Neural cell (in vitro differentiated cells): ENCODE measurements around the gene PPP1R13B.

Source experiments
- EP300 ChIP-seq: fragments of 450-650 bp; conservative IDR thresholded peaks from 2 replicates; pipeline ENCODE4 v1.6.1; 2014; ENCODE audit warnings: antibody characterized with exemption, mild to moderate bottlenecking, moderate library complexity; ENCODE audit not compliant: poor library complexity, severe bottlenecking
- EZH2 ChIP-seq: fragments of 200-600, 300-800 bp; shearing (Covaris generic), sonication (generic); IDR thresholded peaks from 2 replicates; pipeline ENCODE4 v1.6.1; 2014; ENCODE audit warnings: antibody characterized with exemption, low read length, borderline replicate concordance, mild to moderate bottlenecking; ENCODE audit not compliant: insufficient read depth, poor library complexity, severe bottlenecking
- MXI1 ChIP-seq: fragments of 450-650 bp; conservative IDR thresholded peaks from 2 replicates; pipeline ENCODE4 v1.6.1; 2014; ENCODE audit warnings: antibody characterized with exemption, mild to moderate bottlenecking; ENCODE audit not compliant: poor library complexity, severe bottlenecking
- RAD21 ChIP-seq: fragments of 450-650 bp; conservative IDR thresholded peaks from 2 replicates; pipeline ENCODE4 v1.6.1; 2014; ENCODE audit warnings: antibody characterized with exemption, mild to moderate bottlenecking, moderate library complexity
- TF ChIP-seq, protein P1 (sequence below): fragments of 450-650 bp; IDR thresholded peaks from 2 replicates; pipeline ENCODE4 v1.5.1; 2014; ENCODE audit warnings: antibody characterized with exemption, mild to moderate bottlenecking, moderate library complexity; ENCODE audit not compliant: poor library complexity, severe bottlenecking
- TF ChIP-seq, protein P2 (sequence below): IDR thresholded peaks from 2 replicates; pipeline ENCODE4 v1.6.1; 2012; ENCODE audit warnings: borderline replicate concordance

DNA sequence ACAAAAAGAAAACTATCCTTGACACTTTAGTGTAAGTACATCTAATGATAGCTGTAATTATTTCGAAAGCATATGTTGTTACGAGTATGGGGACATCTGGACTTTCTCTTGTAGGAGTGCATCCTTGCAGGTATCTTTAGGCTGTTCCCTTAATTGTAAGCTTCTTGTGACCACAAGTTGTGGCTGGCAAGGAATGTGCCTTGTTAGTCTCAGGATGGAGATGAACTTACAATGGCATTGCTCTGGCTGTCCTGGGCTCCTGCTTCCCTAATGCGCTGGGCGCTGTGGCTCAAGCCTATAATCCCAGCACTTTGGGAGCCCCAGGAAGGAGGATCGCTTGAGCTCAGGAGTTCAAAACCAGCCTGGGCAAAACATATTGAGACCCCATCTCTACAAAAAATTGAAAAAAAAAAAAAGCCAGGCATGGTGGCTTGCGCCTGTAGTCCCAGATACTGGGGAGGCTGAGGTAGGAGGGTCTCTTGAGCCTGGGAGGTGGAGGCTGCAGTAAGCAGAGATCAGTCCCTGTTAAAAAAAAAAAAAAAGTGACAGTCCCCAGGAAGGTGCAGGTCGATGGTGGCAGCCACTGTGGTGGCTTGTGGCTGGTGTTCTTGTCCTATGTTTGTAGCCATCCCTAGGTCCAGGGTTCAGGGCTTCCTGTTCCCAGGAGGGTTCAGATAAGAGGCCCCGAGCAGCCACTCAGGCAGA, 23.7 kb upstream of the PPP1R13B start:
- TF ChIP-seq, protein P1, sequence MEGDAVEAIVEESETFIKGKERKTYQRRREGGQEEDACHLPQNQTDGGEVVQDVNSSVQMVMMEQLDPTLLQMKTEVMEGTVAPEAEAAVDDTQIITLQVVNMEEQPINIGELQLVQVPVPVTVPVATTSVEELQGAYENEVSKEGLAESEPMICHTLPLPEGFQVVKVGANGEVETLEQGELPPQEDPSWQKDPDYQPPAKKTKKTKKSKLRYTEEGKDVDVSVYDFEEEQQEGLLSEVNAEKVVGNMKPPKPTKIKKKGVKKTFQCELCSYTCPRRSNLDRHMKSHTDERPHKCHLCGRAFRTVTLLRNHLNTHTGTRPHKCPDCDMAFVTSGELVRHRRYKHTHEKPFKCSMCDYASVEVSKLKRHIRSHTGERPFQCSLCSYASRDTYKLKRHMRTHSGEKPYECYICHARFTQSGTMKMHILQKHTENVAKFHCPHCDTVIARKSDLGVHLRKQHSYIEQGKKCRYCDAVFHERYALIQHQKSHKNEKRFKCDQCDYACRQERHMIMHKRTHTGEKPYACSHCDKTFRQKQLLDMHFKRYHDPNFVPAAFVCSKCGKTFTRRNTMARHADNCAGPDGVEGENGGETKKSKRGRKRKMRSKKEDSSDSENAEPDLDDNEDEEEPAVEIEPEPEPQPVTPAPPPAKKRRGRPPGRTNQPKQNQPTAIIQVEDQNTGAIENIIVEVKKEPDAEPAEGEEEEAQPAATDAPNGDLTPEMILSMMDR: no peak
- TF ChIP-seq EZH2 (no peak), EP300 (no peak), RAD21 (no peak), MXI1 (no peak)
- TF ChIP-seq, protein P2, sequence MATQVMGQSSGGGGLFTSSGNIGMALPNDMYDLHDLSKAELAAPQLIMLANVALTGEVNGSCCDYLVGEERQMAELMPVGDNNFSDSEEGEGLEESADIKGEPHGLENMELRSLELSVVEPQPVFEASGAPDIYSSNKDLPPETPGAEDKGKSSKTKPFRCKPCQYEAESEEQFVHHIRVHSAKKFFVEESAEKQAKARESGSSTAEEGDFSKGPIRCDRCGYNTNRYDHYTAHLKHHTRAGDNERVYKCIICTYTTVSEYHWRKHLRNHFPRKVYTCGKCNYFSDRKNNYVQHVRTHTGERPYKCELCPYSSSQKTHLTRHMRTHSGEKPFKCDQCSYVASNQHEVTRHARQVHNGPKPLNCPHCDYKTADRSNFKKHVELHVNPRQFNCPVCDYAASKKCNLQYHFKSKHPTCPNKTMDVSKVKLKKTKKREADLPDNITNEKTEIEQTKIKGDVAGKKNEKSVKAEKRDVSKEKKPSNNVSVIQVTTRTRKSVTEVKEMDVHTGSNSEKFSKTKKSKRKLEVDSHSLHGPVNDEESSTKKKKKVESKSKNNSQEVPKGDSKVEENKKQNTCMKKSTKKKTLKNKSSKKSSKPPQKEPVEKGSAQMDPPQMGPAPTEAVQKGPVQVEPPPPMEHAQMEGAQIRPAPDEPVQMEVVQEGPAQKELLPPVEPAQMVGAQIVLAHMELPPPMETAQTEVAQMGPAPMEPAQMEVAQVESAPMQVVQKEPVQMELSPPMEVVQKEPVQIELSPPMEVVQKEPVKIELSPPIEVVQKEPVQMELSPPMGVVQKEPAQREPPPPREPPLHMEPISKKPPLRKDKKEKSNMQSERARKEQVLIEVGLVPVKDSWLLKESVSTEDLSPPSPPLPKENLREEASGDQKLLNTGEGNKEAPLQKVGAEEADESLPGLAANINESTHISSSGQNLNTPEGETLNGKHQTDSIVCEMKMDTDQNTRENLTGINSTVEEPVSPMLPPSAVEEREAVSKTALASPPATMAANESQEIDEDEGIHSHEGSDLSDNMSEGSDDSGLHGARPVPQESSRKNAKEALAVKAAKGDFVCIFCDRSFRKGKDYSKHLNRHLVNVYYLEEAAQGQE: no peak
